Left lobe of liver (tissue), 2 donors: ENCODE measurements around the gene COL6A3. TPM values are rescaled to one million over a fixed set of nuclear protein-coding genes. Genes with fewer than 3 reads are reported as not detected.
"Not testable (repeated sequence)": the region's sequence is repeated elsewhere in the genome, so short reads cannot be mapped to it uniquely, and the experiment has no call there.

Experiments
- ATAC-seq: fragments of 200-7000 bp; cut with Tn5 transposase; one replicate; pipeline ENCODE4 v1.9.1; 2020; ENCODE audit warnings: mild to moderate bottlenecking, moderate library complexity
- DNase-seq: peaks from one replicate; pipeline ENCODE4 v3.0.0-alpha.2; 2020; ENCODE audit warnings: low spot score
- total RNA-seq: library from RNA; stranded (reverse); gene quantifications from one replicate; pipeline ENCODE4 v1.2.1, GENCODE V29; 2021
- donor health status: DM: no; HTN: no; CAD: no; lungs with moderate emphysema.
- donor health status: DM: no; HTN: yes; CAD: no.

COL6A3 gene
- total RNA-seq, 1 donor from 2014 or later: 6.2 TPM

DNA sequence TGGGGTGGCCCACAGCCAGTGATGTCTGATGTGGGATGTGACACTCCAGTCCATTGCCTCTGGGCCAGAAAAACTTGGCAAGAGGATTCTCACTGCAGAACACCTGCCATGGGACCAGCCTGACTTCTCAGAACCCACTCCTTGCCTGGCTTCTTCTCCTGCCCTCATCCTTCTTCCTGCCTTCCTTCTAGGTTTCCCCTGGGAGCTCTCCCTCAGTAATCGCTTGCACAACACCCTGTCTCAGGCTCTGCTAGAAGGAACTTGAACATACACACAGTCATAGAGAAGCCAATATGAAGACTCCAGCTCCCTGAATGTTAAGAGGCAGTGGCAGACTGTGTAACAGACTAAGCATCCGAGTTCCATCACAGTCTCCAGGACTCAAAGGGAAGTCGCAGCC is 4.3 kb upstream of the COL6A3 start:
- DNase-seq: no peak
- no peak for ATAC-seq

DNA sequence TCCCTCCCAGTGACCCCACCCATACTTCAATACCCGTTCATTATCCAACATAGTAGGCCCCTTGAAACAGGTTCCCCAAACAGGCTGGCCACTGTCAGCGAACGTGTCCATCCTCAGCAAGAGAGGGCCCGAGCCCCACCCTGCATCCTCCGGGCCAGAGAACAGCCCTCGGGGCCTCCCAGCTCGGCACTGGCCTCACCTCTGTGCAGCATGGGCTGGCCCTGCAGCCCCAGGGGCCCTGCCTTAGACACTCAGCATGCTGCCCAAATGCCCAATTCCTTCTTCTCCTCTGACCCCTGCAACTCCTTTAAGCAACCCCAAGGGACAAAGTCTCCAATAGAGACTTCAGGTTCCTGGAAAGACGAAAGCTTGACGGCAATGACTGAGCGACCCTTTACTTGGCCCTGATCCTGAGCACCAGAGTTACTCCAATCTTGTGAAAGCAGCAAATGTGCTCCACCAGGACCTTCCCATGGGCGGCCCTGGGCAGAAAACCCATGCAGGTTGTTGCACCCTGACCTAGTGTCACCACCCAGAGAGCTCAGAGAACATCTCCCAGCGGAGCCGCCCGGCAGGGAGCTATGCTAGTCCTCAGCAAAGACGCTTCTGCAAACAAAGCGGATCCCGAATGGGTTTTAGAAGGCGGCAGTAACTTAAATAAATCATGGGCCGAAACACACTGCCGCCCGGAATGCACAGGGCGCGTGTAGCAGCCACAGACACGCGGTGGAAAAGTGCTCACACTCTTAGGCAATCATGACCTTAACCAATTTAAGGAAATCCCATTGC is 782 bp downstream of the COL6A3 start:
- no peak for DNase-seq
- ATAC-seq: peak; percentile 44

GRCh38 chr2:237412646-237412987 is 1.3 kb downstream of the COL6A3 start:
- DNase-seq: no peak
- ATAC-seq: no peak

DNA sequence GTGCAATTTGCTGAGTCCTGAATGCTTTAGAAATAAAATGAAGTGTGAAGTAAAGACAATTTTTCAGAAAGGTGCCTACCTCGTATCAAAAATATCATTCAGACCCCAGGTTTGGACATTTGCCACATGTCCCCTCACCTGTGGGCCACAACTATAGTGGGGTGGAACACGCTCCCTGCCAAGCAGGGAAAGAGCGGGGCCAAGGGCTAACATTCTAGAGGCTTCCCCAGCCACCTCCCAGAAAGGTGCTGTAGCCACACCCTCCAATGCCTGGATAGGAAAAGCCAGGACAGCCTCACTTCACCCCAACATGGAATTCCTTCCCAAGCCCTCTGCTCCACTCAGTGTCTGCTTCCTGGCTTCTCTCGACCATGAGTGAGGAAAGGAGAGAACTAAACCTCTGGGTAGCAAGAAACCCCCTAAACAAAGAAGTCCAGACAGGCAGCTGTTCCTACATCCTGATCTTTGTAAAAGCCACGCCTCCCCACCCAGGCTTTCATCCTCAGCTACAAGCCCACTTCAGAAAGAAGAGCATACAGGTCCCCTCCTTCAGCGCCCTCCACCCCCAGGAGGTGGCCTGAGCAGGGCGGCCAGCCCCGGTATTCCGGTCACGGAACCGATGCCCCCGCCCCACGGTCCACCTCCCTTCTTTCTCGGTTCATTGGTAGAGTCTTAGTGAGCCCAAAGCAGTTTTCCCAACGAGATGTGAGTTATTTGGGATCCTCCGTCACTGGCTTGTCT is 2.1 kb downstream of the COL6A3 start:
- DNase-seq (no peak), ATAC-seq (no peak)

DNA sequence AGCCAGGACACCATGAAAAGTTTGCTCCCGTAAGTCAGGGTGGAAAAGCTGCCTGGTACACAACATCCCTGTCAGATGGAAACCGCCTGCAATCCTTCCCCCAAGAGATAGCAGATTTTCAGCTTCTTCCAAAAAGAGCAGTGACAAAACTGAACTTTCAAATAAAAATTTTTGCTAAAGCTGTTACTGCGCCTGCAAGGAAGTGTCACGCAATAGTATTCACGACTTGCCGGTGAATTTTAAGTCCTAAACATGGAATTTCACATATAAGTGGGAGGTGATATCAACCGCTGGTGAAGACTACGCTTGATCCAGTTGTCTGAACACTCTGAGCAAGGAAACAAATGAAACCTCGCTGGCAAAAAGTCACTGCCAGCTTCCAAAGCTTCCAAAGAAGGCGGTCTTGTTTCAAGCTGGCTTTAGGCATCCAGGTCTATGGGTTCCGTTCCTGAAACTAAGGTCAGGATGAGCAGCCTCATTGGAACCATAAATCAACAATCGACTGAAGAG is 2.8 kb downstream of the COL6A3 start:
- ATAC-seq (no peak), DNase-seq (no peak)

- ATAC-seq, DNase-seq: not testable (repeated sequence)
Measured at GRCh38 chr2:237409263-237409662, 4.7 kb downstream of the COL6A3 start.

DNA sequence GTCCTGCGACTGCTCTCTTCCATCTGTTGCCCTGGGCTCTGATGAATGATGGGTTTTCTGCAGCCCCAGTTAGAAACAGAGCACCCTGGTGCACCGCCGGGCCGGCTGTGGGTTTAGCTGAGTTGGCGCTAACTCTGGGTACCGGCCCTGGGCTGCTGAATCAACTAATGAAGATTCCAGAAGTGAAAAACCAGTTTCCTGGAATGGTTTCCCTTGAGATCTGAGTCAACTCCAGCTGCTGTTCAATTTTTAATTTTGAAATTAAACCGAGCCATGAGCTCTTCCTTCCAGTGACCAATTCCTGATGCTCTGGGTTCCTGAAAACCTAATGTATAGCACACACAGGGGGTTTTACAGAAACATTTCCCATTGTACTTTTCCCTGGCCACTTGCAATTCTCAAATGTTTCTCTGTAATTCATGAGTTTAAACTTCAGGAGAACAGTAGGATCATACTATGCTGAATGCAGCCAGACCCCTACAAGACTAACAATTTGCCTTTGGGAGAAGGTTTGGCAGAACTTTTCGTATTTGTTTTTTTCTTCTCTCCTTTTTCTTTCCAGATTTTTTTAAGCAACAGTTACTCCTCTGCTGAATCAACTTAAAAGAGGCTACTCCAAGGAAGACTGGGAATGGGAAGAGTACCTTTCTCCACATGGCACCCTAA is 5.5 kb downstream of the COL6A3 start:
- ATAC-seq: no peak
- no peak for DNase-seq

- no peak for ATAC-seq
- no peak for DNase-seq
Measured at GRCh38 chr2:237407700-237408099, 6.3 kb downstream of the COL6A3 start.

DNA sequence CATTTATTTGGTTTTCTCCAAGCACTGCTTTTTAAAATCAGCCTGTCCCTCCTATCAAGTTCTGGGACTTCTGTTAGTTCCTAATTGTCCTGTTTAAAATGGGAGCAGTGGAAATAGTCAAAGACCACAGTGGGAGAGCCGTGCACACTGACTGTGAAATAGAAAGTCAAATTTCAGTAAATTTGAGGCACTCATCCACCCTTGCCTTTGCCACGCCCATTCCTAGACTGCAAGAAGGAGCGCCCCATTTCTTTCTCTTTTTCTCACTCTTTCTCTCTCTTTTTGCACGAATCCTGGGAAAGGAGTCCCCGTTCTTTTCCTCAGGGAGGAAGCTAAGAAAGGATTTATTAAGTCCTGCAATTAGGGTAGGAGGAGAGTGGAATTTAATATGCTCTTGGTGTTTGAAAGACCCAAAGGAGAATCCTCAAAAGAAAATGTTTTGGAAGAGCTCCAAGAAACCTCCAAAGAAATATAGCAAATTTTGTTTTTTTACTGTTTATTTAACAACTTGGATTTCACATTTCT is 7.5 kb downstream of the COL6A3 start:
- ATAC-seq: no peak
- DNase-seq: no peak

DNA sequence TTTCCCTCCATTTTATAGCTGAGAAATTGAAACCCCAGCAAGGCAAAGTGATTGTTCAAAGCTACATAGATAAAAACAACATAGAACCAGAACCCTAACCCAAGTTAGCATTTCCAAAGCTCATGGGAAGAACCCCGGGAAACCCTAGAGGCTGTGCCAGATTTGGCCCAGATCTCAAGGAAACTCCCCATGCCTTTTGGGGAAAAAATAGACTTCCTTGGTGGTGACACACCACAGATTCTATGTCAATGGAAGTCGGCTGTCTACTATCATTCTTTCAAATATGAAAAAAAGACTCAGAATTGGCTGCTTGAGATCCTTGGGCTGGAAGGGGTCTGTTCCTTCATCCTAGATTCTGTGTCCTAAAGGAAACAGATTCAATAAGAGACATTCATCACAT is 8.4 kb downstream of the COL6A3 start:
- no peak for ATAC-seq
- DNase-seq: no peak

DNA sequence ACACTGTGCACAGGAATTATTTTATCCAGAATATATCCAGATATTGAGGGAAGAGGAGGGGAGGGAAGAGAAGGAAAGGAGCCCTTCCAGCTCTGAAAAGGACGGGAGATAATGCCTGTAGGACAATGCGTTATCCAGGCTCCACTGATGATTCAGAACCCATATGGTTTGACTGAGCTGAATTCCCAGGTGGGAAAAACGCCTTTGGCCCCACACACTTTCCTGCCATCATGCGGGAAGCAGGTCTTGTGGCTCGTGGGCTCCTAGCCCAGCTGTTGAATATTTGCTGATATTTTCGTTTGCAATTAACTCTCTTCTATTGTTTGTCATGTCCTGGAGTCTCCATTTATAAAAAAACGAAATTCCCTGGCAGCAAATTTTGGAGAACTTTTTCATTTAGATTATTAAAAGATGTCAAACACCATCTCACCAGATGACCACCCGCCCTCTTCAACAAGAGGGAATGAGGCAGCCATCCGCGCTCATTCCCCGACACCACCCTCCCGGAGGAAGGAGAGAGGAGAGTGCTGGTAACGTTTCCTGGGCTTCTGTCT is 8.9 kb downstream of the COL6A3 start:
- no peak for ATAC-seq
- no peak for DNase-seq

DNA sequence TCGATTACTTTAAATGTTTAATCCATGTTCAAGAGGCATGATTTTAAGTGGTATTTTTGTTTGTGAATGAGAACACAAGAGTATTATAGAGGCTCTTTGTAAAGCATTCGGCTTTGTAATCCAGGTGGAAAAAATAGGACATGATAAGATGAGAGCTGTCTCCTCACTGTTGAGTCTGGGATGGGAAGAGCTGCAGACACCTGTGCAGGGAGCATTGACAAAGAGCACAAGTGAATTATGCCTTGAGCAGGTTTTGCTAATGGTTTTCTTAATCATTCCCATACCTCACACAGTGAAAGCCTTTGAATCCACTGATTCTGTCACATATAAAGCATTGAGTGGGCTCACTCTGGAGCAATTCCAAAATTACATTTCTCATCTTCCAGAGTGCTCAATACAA is 9.6 kb downstream of the COL6A3 start:
- DNase-seq (no peak), ATAC-seq (no peak)

GRCh38 chr2:237403024-237403882 is 10.7 kb downstream of the COL6A3 start:
- DNase-seq: no peak
- no peak for ATAC-seq

GRCh38 chr2:237400199-237400598 is 13.8 kb downstream of the COL6A3 start:
- no peak for ATAC-seq
- no peak for DNase-seq

DNA sequence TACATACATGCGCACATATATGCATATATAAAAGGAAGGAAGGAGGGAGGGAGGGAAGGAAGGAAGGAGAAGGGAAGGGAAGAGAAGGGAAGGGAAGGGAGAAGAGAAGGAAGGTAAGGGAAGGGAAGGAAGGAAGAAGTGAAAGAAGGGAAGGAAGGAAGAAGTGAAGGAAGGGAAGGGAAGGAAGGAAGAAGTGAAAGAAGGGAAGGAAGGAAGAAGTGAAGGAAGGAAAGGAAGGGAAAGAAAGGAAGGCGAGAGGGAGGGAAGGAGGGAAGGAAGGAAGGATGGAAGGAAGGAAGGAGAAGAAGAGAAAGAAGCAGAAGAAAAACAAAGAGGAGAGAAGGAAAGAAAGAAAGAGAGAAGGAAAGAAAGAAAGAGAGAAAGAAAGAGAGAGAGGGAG is 16.9 kb downstream of the COL6A3 start:
- no peak for DNase-seq
- ATAC-seq: no peak

- ATAC-seq (no peak), DNase-seq (no peak)
Measured at GRCh38 chr2:237393523-237393922, 20.4 kb downstream of the COL6A3 start.

DNA sequence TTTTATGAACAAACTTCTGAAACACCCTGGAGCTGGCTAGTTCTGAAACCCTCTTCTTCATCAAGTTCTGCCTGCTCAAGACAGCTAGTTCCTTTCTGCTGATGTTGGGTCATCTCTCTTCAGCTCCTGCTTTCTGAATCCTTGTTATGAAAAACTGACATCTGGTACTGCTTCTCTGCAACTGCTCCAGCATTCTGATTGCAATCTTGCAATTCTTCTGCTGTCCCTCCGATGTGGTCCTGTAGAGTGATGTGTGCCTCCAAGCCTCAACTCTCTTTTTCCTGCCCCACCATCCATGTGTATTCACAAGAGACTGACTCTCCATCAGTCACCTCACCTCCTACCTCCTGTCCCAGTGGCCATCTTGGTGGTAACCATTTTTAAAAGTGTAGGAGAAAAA is 21.8 kb downstream of the COL6A3 start:
- no peak for ATAC-seq
- no peak for DNase-seq

DNA sequence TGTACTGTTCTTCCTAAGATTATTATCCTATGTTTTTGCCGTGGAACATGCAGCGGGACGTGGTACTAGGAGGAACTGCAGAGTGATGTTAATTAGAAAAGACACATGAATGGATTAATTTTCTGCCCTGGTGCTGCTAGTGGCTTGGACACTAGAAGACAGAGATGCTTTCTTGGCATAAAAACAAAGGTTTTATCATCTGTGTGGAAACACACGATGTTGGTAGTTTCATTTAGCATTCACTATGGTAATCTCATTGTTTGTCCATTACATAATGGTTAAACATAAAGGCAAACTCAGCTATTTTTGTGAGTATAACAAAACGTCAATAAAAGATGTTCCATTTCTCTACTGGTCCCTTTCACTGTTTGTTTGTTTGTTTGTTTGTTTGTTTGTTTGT is 22.8 kb downstream of the COL6A3 start:
- ATAC-seq (no peak), DNase-seq (no peak)

DNA sequence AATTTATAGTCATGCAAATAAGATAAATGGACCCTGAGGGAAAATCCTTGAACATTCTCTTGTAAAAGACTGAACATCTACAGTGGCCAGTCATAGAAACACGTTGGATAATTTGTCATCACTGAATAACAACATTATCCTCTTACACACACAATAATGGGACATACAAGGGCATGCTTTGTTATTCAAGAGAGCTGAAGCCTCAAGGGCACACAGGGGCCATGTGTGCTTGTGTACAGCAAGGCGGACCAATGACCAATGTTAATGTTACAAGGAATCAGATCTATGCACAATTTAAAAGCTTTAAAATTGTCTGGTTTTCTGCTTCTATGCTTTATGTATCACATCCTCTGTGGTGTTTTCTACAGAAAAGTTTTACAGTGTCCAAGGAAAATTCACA is 23.7 kb downstream of the COL6A3 start:
- DNase-seq (no peak), ATAC-seq (no peak)

GRCh38 chr2:237389831-237390230 is 24.1 kb downstream of the COL6A3 start:
- ATAC-seq: no peak
- no peak for DNase-seq
